A549 treated with RU486 at 1 μM for 4 hours (cell line): ENCODE results near the gene SMG6. TPM values are rescaled to one million over a fixed set of nuclear protein-coding genes. Genes with fewer than 3 reads are reported as not detected.

ENCODE experiments used
- total RNA-seq: library from RNA; stranded (reverse); fragments of 200-300 nt; extraction: Qiagen RNA extraction; gene quantifications from 5 replicates; pipeline ENCODE4 v1.2.3, GENCODE V29; 2022; ENCODE audit warnings: low read depth

Gene SMG6
- total RNA-seq, result 19.3 to 32.0 TPM (median 28.3 TPM) in 5 replicates

DNA sequence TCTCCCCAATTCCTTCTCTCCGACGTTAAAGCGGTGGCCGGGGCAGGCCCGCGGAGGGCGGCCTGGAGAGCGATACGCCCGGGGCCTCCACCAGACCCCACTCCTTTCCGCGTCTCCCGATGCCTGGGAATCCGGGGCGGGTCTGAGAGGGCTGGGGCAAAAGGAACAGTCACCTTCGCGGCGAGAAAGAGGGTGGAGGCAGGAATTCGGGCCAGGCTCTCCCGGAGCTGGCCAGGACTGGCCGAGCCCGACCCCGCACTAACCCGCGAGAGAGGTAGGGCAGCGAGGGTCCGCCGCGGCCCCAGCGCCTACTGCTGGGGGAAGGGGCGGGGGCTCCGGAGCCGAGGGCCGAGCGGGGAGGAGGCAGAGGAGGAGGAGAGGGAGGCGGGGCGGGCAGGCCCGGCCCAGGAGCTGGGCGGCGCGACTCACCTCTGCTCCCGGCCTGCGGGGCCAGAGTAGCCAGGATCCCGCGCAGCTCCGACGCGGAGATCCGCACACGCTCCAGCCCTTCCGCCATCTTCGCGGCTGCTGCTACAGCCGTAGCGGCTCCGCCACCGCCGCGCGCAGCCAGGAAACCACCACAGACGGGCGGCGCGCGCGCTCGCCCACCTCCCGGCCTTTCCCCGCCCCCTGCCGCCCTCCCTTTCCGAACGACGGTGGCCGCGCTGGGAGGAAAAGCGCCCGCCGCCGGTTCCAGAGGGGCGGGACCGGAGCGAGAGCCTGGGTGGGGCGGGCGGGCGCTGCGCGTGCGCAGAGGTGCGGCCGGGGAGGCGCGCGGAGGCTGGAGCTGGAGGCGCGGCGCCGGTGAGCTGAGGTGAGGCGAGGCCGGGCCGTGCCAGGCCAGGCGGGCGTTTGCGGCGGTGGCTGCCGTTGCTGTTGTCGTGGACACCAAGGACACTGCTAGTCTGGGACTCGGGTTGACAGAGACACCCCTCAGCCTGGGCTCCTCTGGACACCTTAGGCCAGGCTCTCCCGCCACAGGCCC lies at the start of gene SMG6, which contains the start of gene SRR:
TSS of gene SMG6 (minus strand) at position 582 of the 985 bp plus-strand sequence. CDS start at position 517, 65 bp downstream.
TSS of gene SRR (plus strand) at position 747 of the 985 bp plus-strand sequence. CDS start 11,611 bp downstream, outside the sequence.

DNA sequence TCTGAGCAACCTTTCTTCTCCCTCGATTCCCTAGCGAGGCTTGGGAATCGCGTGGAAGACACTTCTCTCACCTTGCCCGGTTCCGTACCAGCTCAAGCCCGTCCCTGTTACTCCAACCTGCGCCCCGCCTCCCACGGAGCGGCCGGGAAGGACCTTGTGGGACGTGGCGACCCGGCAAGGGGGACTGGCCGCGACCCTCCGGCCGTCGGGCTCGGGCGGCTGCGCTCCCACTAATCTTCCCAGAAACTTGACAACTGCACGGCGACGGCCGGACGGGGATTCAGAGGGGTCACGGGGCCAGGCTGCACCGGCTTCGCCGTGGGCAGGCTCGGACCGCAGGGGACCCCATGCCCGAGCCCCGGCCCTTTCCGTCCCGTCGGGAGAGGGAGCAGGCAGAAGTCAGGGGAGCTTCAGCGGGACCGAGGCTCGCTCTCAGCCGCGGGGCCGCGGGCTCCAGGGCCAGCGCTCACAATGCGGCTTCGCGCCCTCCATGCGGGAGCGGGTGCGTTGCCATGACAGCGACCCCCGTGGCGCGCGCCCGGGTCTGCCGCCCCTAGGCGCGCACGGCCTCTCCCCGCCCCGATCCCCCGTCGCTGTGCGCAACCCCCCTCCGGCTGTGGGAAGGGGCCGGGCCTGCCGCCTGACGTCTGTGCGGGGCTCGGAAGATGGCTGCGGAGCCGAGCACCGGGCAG lies 33.4 kb upstream of the SMG6 start, which contains the start of gene SGSM2:
TSS of gene SGSM2 (plus strand) at position 650 of the 692 bp plus-strand sequence. CDS start 188 bp downstream, outside the sequence.

DNA sequence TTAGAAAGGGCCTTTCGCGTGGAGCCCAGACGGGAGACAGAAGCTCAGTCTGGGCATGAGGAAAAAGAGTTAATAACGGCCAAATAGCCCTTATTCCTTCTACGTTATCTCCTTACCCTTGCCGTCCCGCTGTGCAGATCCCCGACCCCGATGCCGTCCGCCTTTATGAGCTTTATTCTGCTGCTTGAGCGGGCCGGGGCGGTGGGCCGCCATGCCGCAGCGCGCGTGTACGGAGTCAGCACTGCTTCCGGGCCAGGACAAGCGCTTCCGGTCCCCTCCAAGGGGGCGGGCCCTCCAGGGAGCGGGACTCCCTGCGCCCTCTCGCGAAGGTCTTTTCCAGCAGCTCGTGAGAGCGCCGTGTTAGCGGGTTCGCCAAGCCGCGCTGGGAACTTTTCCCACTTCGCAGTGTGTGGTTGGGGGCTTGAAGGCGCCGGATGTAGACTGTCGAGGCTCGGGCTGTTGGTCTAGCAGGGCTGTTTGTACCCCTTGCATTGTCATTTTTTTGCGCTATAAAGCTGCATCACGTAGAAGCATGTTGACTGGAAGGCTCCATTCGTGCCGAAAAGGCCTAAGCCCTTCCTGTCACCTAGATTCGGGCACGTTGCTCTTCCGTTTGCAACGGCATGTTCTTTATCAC lies 32.7 kb upstream of the SMG6 start, which contains the start of gene TSR1:
TSS of gene TSR1 (minus strand) at position 243 of the 637 bp plus-strand sequence. CDS start at position 213, 30 bp downstream.

DNA sequence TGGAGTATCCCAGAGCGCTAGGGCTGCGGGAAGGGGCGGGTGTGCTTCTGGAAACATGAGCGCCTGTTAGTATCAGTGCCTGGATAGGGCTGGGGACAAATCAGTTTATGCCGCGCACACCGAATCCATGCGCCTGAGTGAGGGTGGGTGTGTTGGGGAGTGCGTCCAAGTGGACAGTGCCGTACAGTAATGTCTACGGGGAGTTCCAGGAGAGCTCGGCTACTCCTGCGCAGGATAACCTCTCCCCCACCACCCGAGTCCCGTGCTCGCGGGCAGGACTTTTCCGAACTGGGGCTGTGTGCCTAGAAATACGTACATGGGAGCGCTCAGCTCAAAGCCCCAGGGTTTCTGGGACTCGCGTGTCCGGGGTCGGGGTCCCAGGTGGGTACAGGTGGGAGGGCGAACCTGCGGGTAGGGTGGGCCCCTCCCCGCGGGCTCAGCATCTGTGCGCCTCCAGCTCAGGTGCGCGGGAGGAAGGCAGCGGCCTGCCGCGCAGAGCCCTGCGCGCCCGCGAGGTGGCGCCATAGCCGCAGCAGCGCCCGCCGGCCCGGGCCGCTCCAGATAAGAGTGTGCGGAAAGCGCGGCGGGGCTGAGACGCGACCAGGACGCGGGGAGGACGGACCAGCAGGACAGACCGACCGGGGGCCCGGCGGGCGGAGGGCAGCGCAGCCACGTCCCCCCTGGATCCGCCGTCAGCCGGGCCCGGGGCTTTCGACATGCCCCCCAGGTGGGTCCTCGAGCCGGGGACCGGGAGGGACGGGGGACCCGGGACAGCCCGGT lies 248.9 kb downstream of the SMG6 start, which contains the start of gene HIC1:
TSS of gene HIC1 (plus strand) at position 592 of the 780 bp plus-strand sequence. CDS start 1,588 bp downstream, outside the sequence.

DNA sequence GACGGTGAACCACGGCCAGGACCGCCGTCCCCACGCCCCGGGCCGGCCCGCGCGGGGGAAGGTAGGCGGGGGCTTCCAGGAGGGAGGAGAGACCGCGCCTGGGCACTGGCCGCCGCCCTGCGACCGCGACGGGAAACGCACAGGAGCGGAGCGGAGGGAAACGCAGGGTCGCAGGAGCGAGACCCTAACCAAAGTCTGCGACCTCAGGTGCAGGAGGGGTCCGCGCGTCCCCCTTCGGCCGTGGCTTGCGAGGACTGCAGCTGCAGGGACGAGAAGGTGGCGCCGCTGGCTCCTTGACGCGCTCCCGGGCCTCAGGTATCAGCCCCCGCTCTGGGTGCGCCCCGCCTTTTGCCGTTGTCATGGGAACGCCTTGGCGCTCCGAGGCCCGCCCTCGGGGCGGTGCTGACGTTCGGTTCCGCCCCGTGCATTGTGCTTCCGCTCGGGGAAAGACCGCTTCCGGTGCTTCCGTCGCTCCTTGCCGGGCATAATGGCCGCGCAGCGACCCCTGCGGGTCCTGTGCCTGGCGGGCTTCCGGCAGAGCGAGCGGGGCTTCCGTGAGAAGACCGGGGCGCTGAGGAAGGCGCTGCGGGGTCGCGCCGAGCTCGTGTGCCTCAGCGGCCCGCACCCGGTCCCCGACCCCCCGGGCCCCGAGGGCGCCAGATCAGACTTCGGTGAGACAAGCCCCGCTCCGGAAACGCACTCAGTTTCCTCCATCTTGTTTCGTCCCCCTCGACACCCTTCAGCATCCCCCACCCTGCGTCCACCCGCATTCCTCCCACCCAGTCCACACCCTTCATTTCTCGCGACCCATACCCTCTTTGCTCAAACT lies 261.8 kb downstream of the SMG6 start, which contains the start of gene OVCA2:
TSS of gene OVCA2 (plus strand) at position 462 of the 829 bp plus-strand sequence. CDS start at position 488, 26 bp downstream.

DNA sequence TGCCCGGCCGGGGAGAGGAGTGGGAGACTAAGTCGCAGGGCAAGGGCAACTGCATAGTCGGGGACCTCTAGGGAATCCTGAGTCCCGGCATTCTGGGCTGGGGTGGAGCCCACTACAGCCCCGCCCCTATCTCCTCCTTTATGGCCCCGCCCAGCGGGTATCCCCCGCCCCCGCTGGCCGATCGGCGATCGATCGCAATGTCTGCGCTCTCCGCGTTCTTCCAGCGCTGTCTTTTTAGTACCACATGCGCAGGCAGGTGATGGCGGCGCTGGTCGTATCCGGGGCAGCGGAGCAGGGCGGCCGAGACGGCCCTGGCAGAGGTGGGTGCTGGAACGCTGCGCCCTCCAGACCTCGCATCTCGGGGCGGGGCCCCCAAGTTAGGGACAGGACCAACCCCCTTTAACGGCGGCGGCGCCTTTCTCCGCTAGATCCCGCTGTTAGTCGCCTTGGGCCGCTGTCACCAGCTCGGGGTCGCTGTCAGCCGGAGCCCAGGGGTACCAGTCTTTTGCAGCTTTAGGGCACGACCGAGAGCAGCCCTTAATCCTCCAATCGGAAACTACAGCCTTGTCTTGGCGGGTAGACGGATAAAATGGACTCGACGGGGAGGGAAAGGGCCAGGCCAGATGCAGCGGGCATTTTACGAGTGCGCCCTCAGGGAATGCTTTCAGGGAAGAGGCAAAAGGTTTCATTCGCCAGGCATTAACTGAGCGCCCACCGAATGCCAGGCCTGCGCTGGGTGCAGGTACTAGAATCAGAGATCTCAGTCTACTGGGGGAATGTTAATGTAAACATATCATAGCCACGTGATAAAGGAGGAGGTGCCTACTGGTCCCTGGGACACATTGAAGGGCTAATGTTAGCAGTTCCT lies 273.4 kb downstream of the SMG6 start, which contains the start of gene DPH1:
TSS of gene DPH1 (plus strand) at position 243 of the 868 bp plus-strand sequence. CDS start at position 260, 17 bp downstream.

DNA sequence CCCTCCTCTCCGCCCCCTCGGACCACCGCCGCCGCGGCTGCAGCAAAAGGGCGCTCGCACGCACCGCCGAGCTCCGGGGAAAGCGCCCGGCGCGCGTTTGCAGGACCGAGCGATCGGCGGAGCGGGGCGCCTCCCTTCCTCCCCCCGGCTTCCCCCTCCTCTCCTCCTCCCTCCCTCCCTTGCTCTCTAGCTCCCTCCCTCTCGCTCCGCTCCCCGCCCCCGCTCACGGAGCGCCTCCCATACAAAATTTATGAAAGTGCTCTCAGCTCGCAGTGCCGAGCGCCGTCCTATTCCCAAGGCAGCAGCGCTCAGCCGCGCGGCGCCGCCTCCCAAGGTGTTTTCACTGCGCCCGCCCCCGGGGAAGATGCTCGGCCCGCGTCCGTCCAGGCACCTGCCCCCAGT lies 278.4 kb downstream of the SMG6 start, which contains the start of gene RTN4RL1:
TSS of gene RTN4RL1 (minus strand) at position 115 of the 402 bp plus-strand sequence. CDS start 469 bp downstream, outside the sequence.

Other genes with a start within 250 kb of the SMG6 start
- 0.96 to 1.8 TPM (median 1.6 TPM) in 5 replicates for gene HIC1, start 248.7 kb downstream of the SMG6 start, total RNA-seq
- 6.9 to 12.3 TPM (median 8.7 TPM) in 5 replicates for gene SRR, start 165 bp upstream of the SMG6 start, total RNA-seq
- gene TSR1, start 32.7 kb upstream of the SMG6 start, total RNA-seq, result 60.5 to 77.3 TPM (median 63.5 TPM) in 5 replicates
- gene SGSM2, start 33.7 kb upstream of the SMG6 start, total RNA-seq, result 31.2 to 43.4 TPM (median 36.6 TPM) in 5 replicates
- 14.0 to 24.0 TPM (median 18.9 TPM) in 5 replicates for gene MNT, start 97.3 kb upstream of the SMG6 start, total RNA-seq
- 29.3 to 39.5 TPM (median 33.0 TPM) in 5 replicates for gene METTL16, start 208.1 kb upstream of the SMG6 start, total RNA-seq